Left lung (tissue), 14 donors: ENCODE data around the gene GREM1. TPM values are rescaled to one million over a fixed set of nuclear protein-coding genes. Genes with fewer than 3 reads are reported as not detected.

Experiments used
- ATAC-seq: fragments of 200-7000 bp; cut with Tn5 transposase; one replicate; pipeline ENCODE4 v1.9.1; 2020; ENCODE audit warnings: moderate library complexity
- DNase-seq, 4 donors: peaks; one replicate each; pipeline ENCODE4 v3.0.0-alpha.2; 2013 to 2020
- H3K27ac ChIP-seq, 2 donors: fragments of 200-600 bp; sonication (generic) in 1 of 2; one replicate each; pipeline versions ENCODE4 v1.5.0 to v1.8.0; 2020 to 2021
- H3K27me3 ChIP-seq, 2 donors: fragments of 200-600 bp; sonication (generic) in 1 of 2; one replicate each; pipeline versions ENCODE4 v1.5.0 to v1.8.0; 2020 to 2021
- H3K36me3 ChIP-seq, 2 donors: fragments of 200-600 bp; sonication (generic) in 1 of 2; one replicate each; pipeline versions ENCODE4 v1.5.0 to v1.8.0; 2020 to 2021
- H3K4me1 ChIP-seq, 2 donors: fragments of 200-600 bp; one replicate each; pipeline ENCODE4 v1.8.0; 2021
- H3K4me3 ChIP-seq, 2 donors: fragments of 200-600 bp; sonication (generic) in 1 of 2; one replicate each; pipeline versions ENCODE4 v1.5.0 to v1.8.0; 2020 to 2021; ENCODE audit warnings: mild to moderate bottlenecking in 1 of 2
- H3K9me3 ChIP-seq, 2 donors: fragments of 200-600 bp; sonication (generic) in 1 of 2; one replicate each; pipeline versions ENCODE4 v1.5.0 to v1.8.0; 2020 to 2021
- CTCF ChIP-seq, 2 donors: fragments of 200-600 bp; sonication (generic) in 1 of 2; IDR thresholded peaks; one replicate each; pipeline versions ENCODE4 v1.5.0 to v1.8.0; 2021; ENCODE audit warnings: antibody characterized with exemption in 2 of 2
- intact Hi-C, 2 donors: fragments of 100-400 bp; cut with DNase I; formaldehyde crosslinking; loops; one replicate each; pipeline versions ENCODE4 v1.11.2 to v1.14.2; 2022
- long read RNA-seq, 12 donors: library from polyadenylated mRNA in 2 of 12; unstranded in 2 of 12; transcript quantifications; one replicate each; pipeline ENCODE4 v2.0.0 and lab custom pipeline, GENCODE V29; 2019 to 2026
- polyA plus RNA-seq, 6 donors: library from polyadenylated mRNA; unstranded; fragments of 120-200 nt; gene quantifications; one replicate each; pipeline ENCODE4 v1.2.1, GENCODE V29; 2013; ENCODE audit not compliant: insufficient read length in 6 of 6
- total RNA-seq, 2 donors: library from RNA; stranded (reverse); fragmentation: NEBNext Ultra II Directional; extraction: Animal tissue kit (Norgen Biotek cat#: 25700); gene quantifications; one replicate each; pipeline ENCODE4 v1.2.1, GENCODE V29; 2021
- donor health status: DM: no; HTN: yes; CAD: no.
- donor health status: DM: no; HTN: no; CAD: no.

Gene GREM1
- 1 to 10 TPM in 1 of 2 donors, under 1 TPM in 1; 0.96 to 2.2 TPM for total RNA-seq
- under 1 TPM; 0.01 to 0.14 (median 0.11) TPM for polyA plus RNA-seq
- long read RNA-seq, donor 1, full-length matches to known transcripts: 1 of 1 reads
- long read RNA-seq, donor 1, partial matches to known transcripts: 0 of 1 reads
- long read RNA-seq, donor 1, other reads (novel, unspliced or antisense): 0 of 1 reads
- long read RNA-seq, donor 2: 0 reads
- long read RNA-seq, donor 3: 0 reads
- long read RNA-seq, donor 4: 0 reads
- long read RNA-seq, donor 5: 0 reads
- long read RNA-seq, donor 6: 0 reads
- long read RNA-seq, donor 7: 0 reads
- long read RNA-seq, donor 8: 0 reads
- long read RNA-seq, donor 9: 0 reads
- long read RNA-seq, donor 10: 0 reads
- long read RNA-seq, donor 11: 0 reads
- long read RNA-seq, donor 12: 0 reads

- H3K36me3 ChIP-seq: no peaks in the 10 kb centered on the region
These were observed at the start of gene GREM1 for GRCh38 chr15:32717426-32718226. Gene GREM1, plus strand, starts transcription at chr15:32718004. Its CDS starts 12,687 bp downstream, at chr15:32730691.

GRCh38 chr15:32668942-32669341 lies 48.9 kb upstream of the GREM1 start:
- Histone ChIP-seq H3K4me3 (no peak overlapping the region), H3K27me3 (no peaks in the 10 kb centered on the region), H3K9me3 (no peaks in the 10 kb centered on the region), H3K36me3 (no peaks in the 10 kb centered on the region), H3K4me1 (no peaks in the 10 kb centered on the region), H3K27ac (no peak overlapping the region)
- intact Hi-C loops: loop anchor here in 1 of 2 donors (10.0 kb wide), 1 partner anchor 326 kb away; no protein-coding TSS in a partner anchor
- DNase-seq (no peak), ATAC-seq (no peak)
- no peak for TF ChIP-seq CTCF (IDR thresholded peaks at IDR 0.05)

More at GRCh38 chr15:32717426-32718226, at the start of gene GREM1:
- TF ChIP-seq CTCF (IDR thresholded peaks at IDR 0.05): no peak
- DNase-seq (no peak), ATAC-seq (no peak)
- H3K27ac ChIP-seq: no peak within 1 kb of the TSS
- H3K4me1 ChIP-seq: peaks cover 15 to 21% of the 10 kb centered on the region in 2 donors
- intact Hi-C loops: no loop called here
- peak within 1 kb of the TSS; percentile 3 to 17 for H3K4me3 ChIP-seq
- no peaks in the 10 kb centered on the region for H3K9me3 ChIP-seq
- H3K27me3 ChIP-seq: peaks cover 72 to 94% of the 10 kb centered on the region in 2 donors

- ATAC-seq (peak; percentile 25), DNase-seq (peak in 1 of 4 donors; percentile 25)
- Histone ChIP-seq H3K4me3 (no peak overlapping the region), H3K9me3 (no peaks in the 10 kb centered on the region), H3K27me3 (no peaks in the 10 kb centered on the region), H3K27ac (no peak overlapping the region), H3K4me1 (no peaks in the 10 kb centered on the region), H3K36me3 (no peaks in the 10 kb centered on the region)
- TF ChIP-seq CTCF (IDR thresholded peaks at IDR 0.05): no peak
- intact Hi-C loops: loop anchor here in 1 of 2 donors (10.0 kb wide), 1 partner anchor 325 kb away; no protein-coding TSS in a partner anchor
These were observed 47.8 kb upstream of the GREM1 start for GRCh38 chr15:32669896-32670611.

- DNase-seq (no peak), ATAC-seq (no peak)
- Histone ChIP-seq H3K4me3 (no peak overlapping the region), H3K36me3 (no peaks in the 10 kb centered on the region), H3K27ac (no peak overlapping the region), H3K9me3 (no peaks in the 10 kb centered on the region), H3K4me1 (peaks cover 0 to 3% of the 10 kb centered on the region in 2 donors), H3K27me3 (no peaks in the 10 kb centered on the region)
- TF ChIP-seq CTCF (IDR thresholded peaks at IDR 0.05): no peak
- intact Hi-C loops: no loop called here
These were observed 47.2 kb upstream of the GREM1 start for GRCh38 chr15:32670623-32671022.
